ENCODE results near the gene ETV3L. TPM values are rescaled to one million over a fixed set of nuclear protein-coding genes. Genes with fewer than 3 reads are reported as not detected.
"Not testable (repeated sequence)": the region's sequence is repeated elsewhere in the genome, so short reads cannot be mapped to it uniquely, and the experiment has no call there.

The ETV3L gene
- total RNA-seq, 1 donor from 2014 or later: not detected

GRCh38 chr1:157108448-157108847, 8.8 kb upstream of the ETV3L start:
- Histone ChIP-seq H3K36me3 (ENCODE audit: control insufficient read depth in 3 of 3, insufficient read depth in 3 of 3, low read length in 3 of 3) (no peaks in the 10 kb centered on the region), H3K4me1 (ENCODE audit: control insufficient read depth in 3 of 3, insufficient read depth in 3 of 3, low read length in 3 of 3) (peaks cover 0 to 8% (median 0%) of the 10 kb centered on the region in 3 donors), H3K9me3 (ENCODE audit: control insufficient read depth in 3 of 3, low read length in 3 of 3) (no peaks in the 10 kb centered on the region), H3K4me3 (ENCODE audit: low read length in 3 of 3) (no peak overlapping the region), H3K27me3 (ENCODE audit: control insufficient read depth in 3 of 3, insufficient read depth in 3 of 3, low read length in 3 of 3) (peaks cover 35 to 59% (median 58%) of the 10 kb centered on the region in 3 donors), H3K9ac (ENCODE audit: low read depth in 1 of 3, low read length in 3 of 3) (no peak overlapping the region), H3K27ac (ENCODE audit: low read depth, low read length) (no peak overlapping the region)

GRCh38 chr1:157107702-157108101, 8.1 kb upstream of the ETV3L start:
- Histone ChIP-seq H3K4me3 (ENCODE audit: low read length in 3 of 3) (no peak overlapping the region), H3K4me1 (ENCODE audit: control insufficient read depth in 3 of 3, insufficient read depth in 3 of 3, low read length in 3 of 3) (peaks cover 0 to 4% (median 0%) of the 10 kb centered on the region in 3 donors), H3K36me3 (ENCODE audit: control insufficient read depth in 3 of 3, insufficient read depth in 3 of 3, low read length in 3 of 3) (no peaks in the 10 kb centered on the region), H3K27ac (ENCODE audit: low read depth, low read length) (no peak overlapping the region), H3K27me3 (ENCODE audit: control insufficient read depth in 3 of 3, insufficient read depth in 3 of 3, low read length in 3 of 3) (peaks cover 35 to 55% (median 51%) of the 10 kb centered on the region in 3 donors), H3K9me3 (ENCODE audit: control insufficient read depth in 3 of 3, low read length in 3 of 3) (no peaks in the 10 kb centered on the region), H3K9ac (ENCODE audit: low read depth in 1 of 3, low read length in 3 of 3) (no peak overlapping the region)

- H3K4me1 ChIP-seq (ENCODE audit: control insufficient read depth in 3 of 3, insufficient read depth in 3 of 3, low read length in 3 of 3): peaks cover 0 to 4% (median 0%) of the 10 kb centered on the region in 3 donors
- H3K4me3 ChIP-seq (ENCODE audit: low read length in 3 of 3): no peak overlapping the region
- H3K27me3 ChIP-seq (ENCODE audit: control insufficient read depth in 3 of 3, insufficient read depth in 3 of 3, low read length in 3 of 3): peaks cover 29 to 50% (median 43%) of the 10 kb centered on the region in 3 donors
- no peak overlapping the region for H3K27ac ChIP-seq (ENCODE audit: low read depth, low read length)
- no peaks in the 10 kb centered on the region for H3K9me3 ChIP-seq (ENCODE audit: control insufficient read depth in 3 of 3, low read length in 3 of 3)
- H3K36me3 ChIP-seq (ENCODE audit: control insufficient read depth in 3 of 3, insufficient read depth in 3 of 3, low read length in 3 of 3): no peaks in the 10 kb centered on the region
- H3K9ac ChIP-seq (ENCODE audit: low read depth in 1 of 3, low read length in 3 of 3): no peak overlapping the region
Observed at GRCh38 chr1:157106813-157107189, 7.2 kb upstream of the ETV3L start.

GRCh38 chr1:157105988-157106812, 6.6 kb upstream of the ETV3L start:
- no peak overlapping the region for H3K27ac ChIP-seq (ENCODE audit: low read depth, low read length)
- no peaks in the 10 kb centered on the region for H3K9me3 ChIP-seq (ENCODE audit: control insufficient read depth in 3 of 3, low read length in 3 of 3)
- peaks cover 0 to 4% (median 0%) of the 10 kb centered on the region in 3 donors for H3K4me1 ChIP-seq (ENCODE audit: control insufficient read depth in 3 of 3, insufficient read depth in 3 of 3, low read length in 3 of 3)
- no peaks in the 10 kb centered on the region for H3K36me3 ChIP-seq (ENCODE audit: control insufficient read depth in 3 of 3, insufficient read depth in 3 of 3, low read length in 3 of 3)
- H3K27me3 ChIP-seq (ENCODE audit: control insufficient read depth in 3 of 3, insufficient read depth in 3 of 3, low read length in 3 of 3): peaks cover 26 to 45% (median 43%) of the 10 kb centered on the region in 3 donors
- H3K9ac ChIP-seq (ENCODE audit: low read depth in 1 of 3, low read length in 3 of 3): no peak overlapping the region
- H3K4me3 ChIP-seq (ENCODE audit: low read length in 3 of 3): no peak overlapping the region

- peaks cover 26 to 45% (median 43%) of the 10 kb centered on the region in 3 donors for H3K27me3 ChIP-seq (ENCODE audit: control insufficient read depth in 3 of 3, insufficient read depth in 3 of 3, low read length in 3 of 3)
Observed at GRCh38 chr1:157105298-157105987, 5.8 kb upstream of the ETV3L start.

GRCh38 chr1:157104598-157105293, 5.1 kb upstream of the ETV3L start:
- Histone ChIP-seq H3K4me1 (ENCODE audit: control insufficient read depth in 3 of 3, insufficient read depth in 3 of 3, low read length in 3 of 3) (no peaks in the 10 kb centered on the region), H3K9ac (ENCODE audit: low read depth in 1 of 3, low read length in 3 of 3) (no peak overlapping the region), H3K4me3 (ENCODE audit: low read length in 3 of 3) (no peak overlapping the region), H3K36me3 (ENCODE audit: control insufficient read depth in 3 of 3, insufficient read depth in 3 of 3, low read length in 3 of 3) (no peaks in the 10 kb centered on the region), H3K27me3 (ENCODE audit: control insufficient read depth in 3 of 3, insufficient read depth in 3 of 3, low read length in 3 of 3) (peaks cover 26 to 42% (median 41%) of the 10 kb centered on the region in 3 donors), H3K27ac (ENCODE audit: low read depth, low read length) (no peak overlapping the region), H3K9me3 (ENCODE audit: control insufficient read depth in 3 of 3, low read length in 3 of 3) (no peaks in the 10 kb centered on the region)

More at GRCh38 chr1:157105298-157105987, 5.8 kb upstream of the ETV3L start:
- Histone ChIP-seq H3K27ac (ENCODE audit: low read depth, low read length) (no peak overlapping the region), H3K9ac (ENCODE audit: low read depth in 1 of 3, low read length in 3 of 3) (no peak overlapping the region), H3K9me3 (ENCODE audit: control insufficient read depth in 3 of 3, low read length in 3 of 3) (no peaks in the 10 kb centered on the region), H3K36me3 (ENCODE audit: control insufficient read depth in 3 of 3, insufficient read depth in 3 of 3, low read length in 3 of 3) (no peaks in the 10 kb centered on the region), H3K4me3 (ENCODE audit: low read length in 3 of 3) (no peak overlapping the region), H3K4me1 (ENCODE audit: control insufficient read depth in 3 of 3, insufficient read depth in 3 of 3, low read length in 3 of 3) (peaks cover 0 to 4% (median 0%) of the 10 kb centered on the region in 3 donors)

- Histone ChIP-seq H3K27ac (ENCODE audit: low read depth, low read length) (no peak overlapping the region), H3K27me3 (ENCODE audit: control insufficient read depth in 3 of 3, insufficient read depth in 3 of 3, low read length in 3 of 3) (peaks cover 20 to 31% (median 29%) of the 10 kb centered on the region in 3 donors), H3K36me3 (ENCODE audit: control insufficient read depth in 3 of 3, insufficient read depth in 3 of 3, low read length in 3 of 3) (no peaks in the 10 kb centered on the region), H3K4me3 (ENCODE audit: low read length in 3 of 3) (no peak overlapping the region), H3K9me3 (ENCODE audit: control insufficient read depth in 3 of 3, low read length in 3 of 3) (no peaks in the 10 kb centered on the region), H3K9ac (ENCODE audit: low read depth in 1 of 3, low read length in 3 of 3) (no peak overlapping the region), H3K4me1 (ENCODE audit: control insufficient read depth in 3 of 3, insufficient read depth in 3 of 3, low read length in 3 of 3) (no peaks in the 10 kb centered on the region)
Observed at GRCh38 chr1:157103268-157103667, 3.7 kb upstream of the ETV3L start.

GRCh38 chr1:157101149-157101548, 1.5 kb upstream of the ETV3L start:
- no peaks in the 10 kb centered on the region for H3K4me1 ChIP-seq (ENCODE audit: control insufficient read depth in 3 of 3, insufficient read depth in 3 of 3, low read length in 3 of 3)
- no peaks in the 10 kb centered on the region for H3K9me3 ChIP-seq (ENCODE audit: control insufficient read depth in 3 of 3, low read length in 3 of 3)
- H3K36me3 ChIP-seq (ENCODE audit: control insufficient read depth in 3 of 3, insufficient read depth in 3 of 3, low read length in 3 of 3): no peaks in the 10 kb centered on the region
- H3K27me3 ChIP-seq (ENCODE audit: control insufficient read depth in 3 of 3, insufficient read depth in 3 of 3, low read length in 3 of 3): peaks cover 2 to 10% (median 9%) of the 10 kb centered on the region in 3 donors
- no peak overlapping the region for H3K4me3 ChIP-seq (ENCODE audit: low read length in 3 of 3)
- H3K27ac ChIP-seq (ENCODE audit: low read depth, low read length): no peak overlapping the region
- no peak overlapping the region for H3K9ac ChIP-seq (ENCODE audit: low read depth in 1 of 3, low read length in 3 of 3)

GRCh38 chr1:157098987-157099632, 498 bp downstream of the ETV3L start:
- not testable (repeated sequence) for H3K4me1 ChIP-seq (ENCODE audit: control insufficient read depth in 3 of 3, insufficient read depth in 3 of 3, low read length in 3 of 3); H3K9me3 ChIP-seq (ENCODE audit: control insufficient read depth in 3 of 3, low read length in 3 of 3); H3K27ac ChIP-seq (ENCODE audit: low read depth, low read length); H3K4me3 ChIP-seq (ENCODE audit: low read length in 3 of 3); H3K27me3 ChIP-seq (ENCODE audit: control insufficient read depth in 3 of 3, insufficient read depth in 3 of 3, low read length in 3 of 3); H3K9ac ChIP-seq (ENCODE audit: low read depth in 1 of 3, low read length in 3 of 3); H3K36me3 ChIP-seq (ENCODE audit: control insufficient read depth in 3 of 3, insufficient read depth in 3 of 3, low read length in 3 of 3)

All from skeletal muscle tissue (tissue), 4 donors.